Stimulated activated CD4-positive, alpha-beta T cell treated with anti-CD3 and anti-CD28 coated beads, Interleukin-1b, Interleukin-23, amount 100 ng/mL, for 1 hour (primary cell): ENCODE results near the gene FNDC3B.
"Not testable (repeated sequence)": the region's sequence is repeated elsewhere in the genome, so short reads cannot be mapped to it uniquely, and the experiment has no call there.

Experiments used
- DNase-seq, 2 donors: peaks; one replicate each; pipeline ENCODE4 v3.0.0-alpha.2; 2020; ENCODE audit warnings: low read depth in 2 of 2

Gene FNDC3B

DNA sequence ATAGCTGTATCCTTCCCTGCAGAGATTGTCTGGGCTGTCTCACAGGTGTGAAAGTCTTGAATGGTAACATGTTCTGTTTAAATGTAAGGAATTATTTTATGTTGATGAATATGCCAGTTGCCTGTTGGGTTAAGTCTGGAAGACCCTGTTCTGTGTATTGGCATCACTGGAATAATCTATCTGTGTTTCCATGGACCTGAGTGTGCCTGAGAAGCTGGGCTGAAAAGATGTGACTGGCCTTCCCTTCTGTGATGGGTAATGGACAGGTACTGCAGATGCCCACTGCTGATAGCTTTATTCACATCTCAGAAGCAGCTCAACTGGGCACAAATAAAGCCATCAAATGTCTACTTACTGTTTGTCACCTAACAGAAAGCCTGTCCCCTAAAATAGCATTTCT lies 196.3 kb downstream of the FNDC3B start:
- no peak for DNase-seq

- DNase-seq, result no peak
These were observed 197.7 kb downstream of the FNDC3B start for GRCh38 chr3:172236771-172237742.

DNA sequence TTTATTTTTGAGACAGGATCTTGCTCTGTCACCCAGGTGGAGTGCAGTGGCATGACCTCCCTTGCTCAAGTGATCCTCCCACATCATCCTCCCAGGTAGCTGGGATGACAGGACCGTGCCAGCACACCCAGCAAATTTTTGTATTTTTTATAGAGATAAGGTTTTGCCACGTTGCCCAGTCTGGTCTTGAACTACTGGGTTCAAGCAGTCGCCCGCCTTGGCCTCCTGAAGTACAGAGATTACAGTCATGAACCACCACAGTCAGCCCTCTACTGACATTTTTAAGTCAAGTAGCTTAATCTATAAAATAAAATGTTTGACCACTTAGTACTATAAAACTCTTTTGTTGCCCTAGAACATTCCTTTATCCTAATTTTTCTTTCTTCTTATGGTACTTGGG lies 198.8 kb downstream of the FNDC3B start:
- no peak for DNase-seq

DNA sequence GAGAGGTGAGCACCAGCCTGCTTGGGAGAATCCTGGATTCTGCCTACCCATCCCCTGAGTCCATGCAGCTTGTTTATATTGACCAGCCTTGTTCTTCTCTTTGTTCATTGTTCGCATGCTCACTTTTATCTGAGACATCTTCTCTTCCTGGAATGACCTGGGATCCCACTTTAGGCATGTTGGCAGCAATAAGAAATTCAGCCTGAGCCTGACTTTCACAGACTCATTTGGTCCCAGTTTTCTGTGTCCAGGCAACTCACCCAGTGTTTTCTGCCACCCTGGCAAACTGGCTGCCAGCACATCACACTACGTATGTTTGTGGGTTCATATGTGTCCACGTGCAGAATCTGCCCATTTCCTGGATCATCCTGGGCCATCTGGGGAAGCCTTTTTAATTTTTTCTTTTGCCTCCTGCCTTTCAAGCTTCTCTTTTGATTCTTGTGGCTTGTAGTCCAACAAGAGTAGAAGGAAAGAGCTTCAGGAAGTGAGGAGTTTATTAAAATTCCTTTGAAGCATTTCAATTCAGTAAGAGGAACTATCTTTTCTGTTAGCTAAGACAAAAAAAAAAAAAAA lies 199.9 kb downstream of the FNDC3B start:
- DNase-seq, result no peak

GRCh38 chr3:172241405-172241804 lies 202.0 kb downstream of the FNDC3B start:
- DNase-seq, result no peak

DNA sequence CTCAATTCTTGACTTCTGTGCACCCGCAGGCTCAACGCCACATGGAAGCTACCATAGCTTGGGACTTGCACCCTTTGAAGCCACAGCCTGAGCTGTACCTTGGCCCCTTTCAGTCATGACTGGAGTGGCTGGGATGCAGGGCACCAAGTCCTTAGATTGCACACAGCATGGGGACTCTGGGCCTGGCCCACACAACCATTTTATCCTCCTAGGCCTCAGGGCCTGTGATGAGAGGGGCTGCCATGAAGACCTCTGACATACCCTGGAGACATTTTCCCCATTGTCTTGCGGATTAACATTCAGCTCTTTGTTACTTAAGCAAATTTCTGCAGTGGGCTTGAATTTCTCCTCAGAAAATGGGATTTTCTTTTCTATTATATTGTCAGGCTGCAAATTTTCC lies 203.1 kb downstream of the FNDC3B start:
- DNase-seq, result not testable (repeated sequence)

DNA sequence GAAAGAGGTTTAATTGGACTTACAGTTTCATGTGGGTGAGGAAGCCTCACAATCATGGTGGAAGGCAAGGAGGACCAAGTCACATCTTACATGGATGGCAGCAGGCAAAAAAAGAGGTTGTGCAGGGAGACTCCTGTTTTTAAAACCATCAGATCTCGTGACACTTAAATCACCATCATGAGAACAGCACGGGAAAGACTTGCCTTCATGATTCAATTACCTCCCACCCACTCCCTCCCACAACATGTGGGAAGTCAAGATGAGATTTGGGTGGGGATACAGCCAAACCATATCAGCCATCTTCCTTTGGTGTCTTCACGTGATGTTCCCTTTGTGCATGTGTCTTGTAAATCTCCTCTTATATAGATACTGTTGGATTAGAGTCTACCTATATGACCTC lies 204.0 kb downstream of the FNDC3B start:
- not testable (repeated sequence) for DNase-seq

- no peak for DNase-seq
These were observed 204.6 kb downstream of the FNDC3B start for GRCh38 chr3:172244011-172244410.

- DNase-seq, result no peak
These were observed 205.9 kb downstream of the FNDC3B start for GRCh38 chr3:172245241-172245640.

- DNase-seq, result no peak
These were observed 206.9 kb downstream of the FNDC3B start for GRCh38 chr3:172246107-172246844.

DNA sequence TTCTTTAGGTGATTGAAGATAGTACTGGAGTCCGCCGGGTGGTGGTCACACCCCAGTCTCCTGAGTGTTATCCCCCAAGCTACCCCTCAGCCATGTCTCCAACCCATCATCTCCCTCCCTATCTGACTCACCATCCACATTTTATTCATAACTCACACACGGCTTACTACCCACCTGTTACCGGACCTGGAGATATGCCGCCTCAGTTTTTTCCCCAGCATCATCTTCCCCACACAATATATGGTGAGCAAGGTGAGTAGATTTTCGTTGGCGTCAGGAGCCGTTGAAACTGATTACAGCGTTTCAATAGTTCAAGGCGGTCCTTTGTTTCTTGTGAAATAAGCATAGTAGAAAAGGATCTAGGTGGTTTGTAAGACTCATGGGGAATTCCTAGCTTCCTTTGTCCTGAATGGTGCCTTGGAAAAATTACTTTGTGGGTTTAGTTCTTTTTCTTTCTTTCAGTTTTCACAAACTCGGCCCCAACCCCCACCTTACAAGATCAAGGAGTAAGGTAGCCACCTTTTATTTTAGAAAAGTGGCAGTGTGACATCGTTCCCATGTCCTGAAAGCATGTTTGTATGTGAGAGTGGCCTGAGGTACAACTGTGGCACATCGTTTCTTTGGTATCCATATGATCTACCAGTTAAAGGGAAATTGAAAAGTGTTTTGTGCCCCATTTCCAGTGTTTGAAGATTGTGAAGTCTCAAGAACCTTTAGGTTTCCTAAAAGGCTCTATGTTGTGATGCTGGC lies 208.3 kb downstream of the FNDC3B start:
- DNase-seq, result no peak

GRCh38 chr3:172249039-172249438 lies 209.7 kb downstream of the FNDC3B start:
- no peak for DNase-seq

DNA sequence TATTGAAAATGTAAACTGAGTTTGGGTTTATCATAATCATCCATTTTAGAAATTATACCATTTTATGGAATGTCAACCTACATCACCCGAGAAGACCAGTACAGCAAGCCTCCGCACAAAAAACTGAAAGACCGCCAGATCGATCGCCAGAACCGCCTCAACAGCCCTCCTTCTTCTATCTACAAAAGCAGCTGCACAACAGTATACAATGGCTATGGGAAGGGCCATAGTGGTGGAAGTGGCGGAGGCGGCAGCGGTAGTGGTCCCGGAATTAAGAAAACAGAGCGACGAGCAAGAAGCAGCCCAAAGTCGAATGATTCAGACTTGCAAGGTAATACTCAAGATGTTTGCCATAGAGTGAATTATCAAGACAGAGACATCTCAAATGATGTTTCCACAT lies 211.8 kb downstream of the FNDC3B start:
- DNase-seq, result no peak

- DNase-seq, result no peak
These were observed 213.8 kb downstream of the FNDC3B start for GRCh38 chr3:172253200-172253599.

- DNase-seq, result no peak
These were observed 215.2 kb downstream of the FNDC3B start for GRCh38 chr3:172254542-172254941.

DNA sequence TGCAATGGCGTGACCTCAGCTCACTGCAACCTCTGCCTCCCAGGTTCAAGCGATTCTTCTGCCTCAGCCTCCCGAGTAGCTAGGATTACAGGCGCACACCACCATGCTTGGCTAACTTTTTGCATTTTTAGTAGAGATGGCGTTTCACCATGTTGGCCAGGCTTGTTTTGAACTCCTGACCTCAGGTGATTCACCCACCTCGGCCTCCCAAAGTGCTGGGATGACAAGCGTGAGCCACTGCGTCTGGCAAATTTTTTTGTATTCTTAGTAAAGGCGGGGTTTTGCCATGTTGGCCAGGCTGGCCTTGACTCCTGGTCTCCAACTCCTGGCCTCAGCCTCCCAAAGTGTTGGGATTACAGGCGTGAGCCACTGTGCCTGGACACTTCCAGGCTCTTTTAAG lies 215.9 kb downstream of the FNDC3B start:
- DNase-seq, result not testable (repeated sequence)

GRCh38 chr3:172256101-172256734 lies 216.8 kb downstream of the FNDC3B start:
- DNase-seq, result no peak

DNA sequence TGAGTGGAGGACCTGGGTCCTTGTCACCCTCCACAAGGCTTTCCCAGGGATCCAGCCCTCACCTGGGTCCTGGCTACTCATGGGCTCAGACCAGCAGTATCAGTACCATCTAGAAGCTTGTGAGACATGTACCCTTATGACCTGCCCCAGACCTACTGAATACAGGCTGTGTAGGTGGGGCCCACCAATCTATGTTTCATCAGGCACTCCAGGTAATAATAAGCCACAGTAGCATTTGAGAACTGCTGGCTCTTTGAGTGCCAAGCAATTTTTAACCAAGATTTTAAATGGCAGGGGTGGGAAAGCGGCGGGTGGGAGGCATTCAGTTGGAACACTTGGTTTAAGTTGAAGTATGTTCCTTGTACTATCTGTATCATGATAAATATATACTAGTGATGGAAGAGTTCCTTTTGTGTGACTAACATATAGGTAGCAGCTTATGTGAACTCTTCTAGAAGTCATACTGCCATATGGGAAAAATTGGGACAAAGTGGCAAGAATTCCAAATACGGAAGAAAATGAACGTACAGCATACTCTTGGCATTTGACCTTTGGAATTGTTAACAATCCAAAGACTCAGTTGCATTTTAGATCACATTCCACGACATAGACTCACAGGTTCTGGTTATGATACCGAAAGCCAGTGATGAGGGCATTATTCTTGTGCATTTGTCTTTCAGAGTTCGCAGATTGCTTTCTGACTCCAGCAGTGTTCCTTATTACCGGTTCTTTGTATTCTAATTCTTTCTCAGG lies 218.4 kb downstream of the FNDC3B start:
- DNase-seq, result no peak

DNA sequence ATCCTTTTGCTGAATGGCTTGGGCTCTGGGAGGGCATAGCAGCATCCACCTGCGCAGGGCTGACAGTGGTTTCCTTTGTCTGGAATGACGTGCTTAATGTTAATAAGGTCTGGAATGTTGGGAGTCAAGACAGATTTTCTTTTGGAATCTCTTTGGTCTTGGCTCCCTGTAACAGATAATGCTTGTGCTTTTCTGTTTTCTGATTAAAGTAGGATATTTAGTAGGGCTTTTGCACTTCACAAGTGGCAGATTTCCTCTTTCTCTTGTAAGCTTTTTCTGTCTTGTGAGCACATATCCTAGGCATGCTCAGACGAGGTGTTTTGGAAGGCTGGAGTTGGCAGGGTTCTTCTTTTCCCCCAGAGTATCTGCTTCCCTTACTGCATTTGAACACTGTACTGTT lies 219.2 kb downstream of the FNDC3B start:
- DNase-seq, result no peak

DNA sequence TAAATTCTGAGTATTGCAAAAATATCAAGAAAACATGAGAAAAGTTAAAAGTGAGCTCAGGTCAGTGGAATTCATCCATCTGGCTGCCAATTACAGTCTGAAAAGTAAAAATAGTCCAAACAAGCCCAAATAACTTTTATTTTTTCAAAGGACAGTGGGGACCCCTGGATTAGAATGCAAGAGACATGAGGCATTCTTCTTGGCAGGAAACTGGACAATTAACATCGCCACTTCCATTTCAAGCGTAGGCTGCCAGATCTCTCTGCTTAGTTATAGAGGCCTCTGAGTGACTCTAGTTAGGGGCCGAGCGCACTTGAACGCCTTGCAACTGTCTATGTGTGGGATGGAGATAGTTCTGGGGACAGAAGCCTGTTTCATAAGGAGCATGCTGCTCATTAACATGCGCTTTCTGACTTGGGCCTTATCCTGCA lies 219.7 kb downstream of the FNDC3B start:
- DNase-seq, result no peak
